Smooth muscle cell (in vitro differentiated cells): ENCODE results near the gene FGF9. TPM values are rescaled to one million over a fixed set of nuclear protein-coding genes. Genes with fewer than 3 reads are reported as not detected.

Experiments
- DNase-seq: peaks from one replicate; lab custom pipeline; 2025; ENCODE audit not compliant: unreplicated experiment; lab: John Stamatoyannopoulos, UW
- H2AFZ ChIP-seq: fragments of 200-600 bp; sonication (generic); 2 replicates; pipeline ENCODE4 v1.6.0; 2016; ENCODE audit warnings: antibody characterized with exemption, low read depth, mild to moderate bottlenecking
- H3F3A ChIP-seq: fragments of 200-600 bp; sonication (generic); 2 replicates; pipeline ENCODE4 v1.6.0; 2017; ENCODE audit warnings: antibody characterized with exemption, low read depth
- H3K27ac ChIP-seq: fragments of 200-600 bp; sonication (generic); 2 replicates; pipeline ENCODE4 v1.5.1; 2016; ENCODE audit warnings: low read depth, mild to moderate bottlenecking
- H3K27me3 ChIP-seq: fragments of 200-600 bp; sonication (generic); 2 replicates; pipeline ENCODE4 v1.6.1; 2016; ENCODE audit warnings: low read depth, mild to moderate bottlenecking
- H3K36me3 ChIP-seq: fragments of 200-600 bp; sonication (generic); 2 replicates; pipeline ENCODE4 v1.5.1; 2016; ENCODE audit warnings: low read depth
- H3K4me1 ChIP-seq: fragments of 200-600 bp; sonication (generic); 2 replicates; pipeline ENCODE4 v1.5.1; 2016; ENCODE audit warnings: low read depth
- H3K4me2 ChIP-seq: fragments of 200-600 bp; sonication (generic); 2 replicates; pipeline ENCODE4 v1.6.0; 2016; ENCODE audit warnings: mild to moderate bottlenecking
- H3K4me3 ChIP-seq: fragments of 200-600 bp; sonication (generic); 2 replicates; pipeline ENCODE4 v1.5.1; 2016; ENCODE audit warnings: mild to moderate bottlenecking
- H3K79me2 ChIP-seq: fragments of 200-600 bp; sonication (generic); 2 replicates; pipeline ENCODE4 v1.6.0; 2016; ENCODE audit warnings: low read depth, mild to moderate bottlenecking
- H3K9ac ChIP-seq: fragments of 200-600 bp; sonication (generic); 2 replicates; pipeline ENCODE4 v1.6.0; 2016; ENCODE audit warnings: low read depth
- H3K9me3 ChIP-seq: fragments of 200-600 bp; sonication (generic); replicated peaks from 2 replicates; pipeline ENCODE4 v1.5.1; 2016; ENCODE audit warnings: low read depth
- H4K20me1 ChIP-seq: fragments of 200-600 bp; sonication (generic); 2 replicates; pipeline ENCODE4 v1.6.0; 2016; ENCODE audit warnings: low read depth
- WGBS: methylation state at CpG from one replicate; pipeline ENCODE4 v1.1.7; 2016; ENCODE audit warnings: low lambda C conversion rate; 5-methylcytosine and 5-hydroxymethylcytosine counted together
- polyA plus RNA-seq: library from polyadenylated mRNA; unstranded; fragments of >200 nt; fragmentation: Nextera tagmentation; extraction: Ambion mirVana; gene quantifications from 2 replicates; pipeline ENCODE4 v1.2.1, GENCODE V29; 2016
- total RNA-seq: library from RNA; depleted of rRNA; stranded (reverse); fragments of >200 nt; gene quantifications from 2 replicates; pipeline ENCODE4 v1.2.3, GENCODE V29; 2014
- TF ChIP-seq, protein P1 (sequence below): fragments of 200-600 bp; sonication (generic); IDR thresholded peaks from 2 replicates; pipeline ENCODE4 v1.5.1; 2017; ENCODE audit warnings: borderline replicate concordance, mild to moderate bottlenecking, antibody characterized with exemption; ENCODE audit not compliant: insufficient read depth, poor library complexity, severe bottlenecking

The FGF9 gene
- total and polyA plus RNA-seq, 2 experiments from 2014 or later: 0.56 TPM; not detected in 1

DNA sequence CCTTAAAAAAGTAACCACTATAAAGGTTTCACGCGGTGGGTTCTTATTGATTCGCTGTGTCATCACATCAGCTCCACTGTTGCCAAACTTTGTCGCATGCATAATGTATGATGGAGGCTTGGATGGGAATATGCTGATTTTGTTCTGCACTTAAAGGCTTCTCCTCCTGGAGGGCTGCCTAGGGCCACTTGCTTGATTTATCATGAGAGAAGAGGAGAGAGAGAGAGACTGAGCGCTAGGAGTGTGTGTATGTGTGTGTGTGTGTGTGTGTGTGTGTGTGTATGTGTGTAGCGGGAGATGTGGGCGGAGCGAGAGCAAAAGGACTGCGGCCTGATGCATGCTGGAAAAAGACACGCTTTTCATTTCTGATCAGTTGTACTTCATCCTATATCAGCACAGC lies 30.6 kb downstream of the FGF9 start:
- Histone ChIP-seq H3F3A (no peaks in the 10 kb centered on the region), H3K4me3 (no peak overlapping the region), H3K4me2 (no peak overlapping the region), H3K27ac (no peak overlapping the region), H3K36me3 (no peaks in the 10 kb centered on the region), H2AFZ (no peak overlapping the region), H3K79me2 (no peaks in the 10 kb centered on the region), H3K9ac (no peak overlapping the region), H3K9me3 (no peaks in the 10 kb centered on the region), H3K4me1 (no peaks in the 10 kb centered on the region), H4K20me1 (no peaks in the 10 kb centered on the region), H3K27me3 (no peaks in the 10 kb centered on the region)
- TF ChIP-seq, protein P1, sequence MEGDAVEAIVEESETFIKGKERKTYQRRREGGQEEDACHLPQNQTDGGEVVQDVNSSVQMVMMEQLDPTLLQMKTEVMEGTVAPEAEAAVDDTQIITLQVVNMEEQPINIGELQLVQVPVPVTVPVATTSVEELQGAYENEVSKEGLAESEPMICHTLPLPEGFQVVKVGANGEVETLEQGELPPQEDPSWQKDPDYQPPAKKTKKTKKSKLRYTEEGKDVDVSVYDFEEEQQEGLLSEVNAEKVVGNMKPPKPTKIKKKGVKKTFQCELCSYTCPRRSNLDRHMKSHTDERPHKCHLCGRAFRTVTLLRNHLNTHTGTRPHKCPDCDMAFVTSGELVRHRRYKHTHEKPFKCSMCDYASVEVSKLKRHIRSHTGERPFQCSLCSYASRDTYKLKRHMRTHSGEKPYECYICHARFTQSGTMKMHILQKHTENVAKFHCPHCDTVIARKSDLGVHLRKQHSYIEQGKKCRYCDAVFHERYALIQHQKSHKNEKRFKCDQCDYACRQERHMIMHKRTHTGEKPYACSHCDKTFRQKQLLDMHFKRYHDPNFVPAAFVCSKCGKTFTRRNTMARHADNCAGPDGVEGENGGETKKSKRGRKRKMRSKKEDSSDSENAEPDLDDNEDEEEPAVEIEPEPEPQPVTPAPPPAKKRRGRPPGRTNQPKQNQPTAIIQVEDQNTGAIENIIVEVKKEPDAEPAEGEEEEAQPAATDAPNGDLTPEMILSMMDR: no peak
- WGBS: 88% methylated on average over 10 of the region's 10 CpGs
- DNase-seq: no peak

DNA sequence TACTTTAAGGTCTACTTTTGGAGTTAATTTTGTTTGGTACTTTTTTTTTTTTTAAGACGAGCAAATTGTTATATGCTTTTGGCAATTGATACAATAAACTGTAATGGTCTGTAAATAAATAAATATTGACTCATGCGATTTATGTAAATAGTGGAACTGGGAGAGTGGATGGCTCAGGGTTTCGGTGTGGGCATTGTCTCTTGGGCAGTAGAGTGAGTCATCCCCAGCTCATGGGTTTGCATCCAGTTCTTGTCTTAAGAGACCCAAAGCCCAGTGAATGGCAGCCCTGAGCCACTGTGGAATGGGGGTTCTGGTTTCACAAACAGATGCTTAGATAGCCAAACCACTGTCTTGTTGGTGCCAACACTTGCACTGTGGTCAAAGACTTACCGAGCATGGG lies 33.0 kb downstream of the FGF9 start:
- Histone ChIP-seq H4K20me1 (no peaks in the 10 kb centered on the region), H3K27me3 (no peaks in the 10 kb centered on the region), H3K36me3 (no peaks in the 10 kb centered on the region), H3K4me1 (no peaks in the 10 kb centered on the region), H3K9ac (no peak overlapping the region), H3K79me2 (no peaks in the 10 kb centered on the region), H3K4me3 (no peak overlapping the region), H2AFZ (no peak overlapping the region), H3F3A (no peaks in the 10 kb centered on the region), H3K27ac (no peak overlapping the region), H3K4me2 (no peak overlapping the region), H3K9me3 (no peaks in the 10 kb centered on the region)
- 85% methylated on average over 4 of the region's 4 CpGs for WGBS
- DNase-seq: no peak
- TF ChIP-seq, protein P1: no peak

DNA sequence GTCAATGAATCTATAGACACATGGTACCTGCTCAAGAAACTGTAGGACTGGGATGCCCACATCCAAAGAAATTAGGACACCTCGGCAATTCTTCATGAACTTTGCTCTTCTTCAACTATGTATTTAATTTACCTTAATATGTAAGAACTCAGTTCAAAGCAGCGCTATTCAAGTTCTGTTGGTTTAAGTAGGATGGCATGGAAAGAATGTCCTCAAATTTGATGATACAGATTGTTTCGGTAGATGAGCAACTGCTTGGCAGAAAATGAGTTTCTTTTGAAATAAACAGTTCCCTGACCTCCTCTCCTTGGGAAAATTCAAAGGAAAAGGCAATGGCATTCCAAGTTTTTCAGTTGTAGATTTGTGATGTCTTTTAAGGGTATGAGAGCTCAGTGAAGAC lies 36.7 kb downstream of the FGF9 start:
- H4K20me1 ChIP-seq: no peaks in the 10 kb centered on the region
- H3K9ac ChIP-seq: no peak overlapping the region
- H3K9me3 ChIP-seq: no peaks in the 10 kb centered on the region
- H3F3A ChIP-seq: no peaks in the 10 kb centered on the region
- H2AFZ ChIP-seq: no peak overlapping the region
- H3K27me3 ChIP-seq: no peaks in the 10 kb centered on the region
- H3K4me2 ChIP-seq: no peak overlapping the region
- H3K79me2 ChIP-seq: no peaks in the 10 kb centered on the region
- no peak overlapping the region for H3K27ac ChIP-seq
- TF ChIP-seq, protein P1: no peak
- DNase-seq: no peak
- no peaks in the 10 kb centered on the region for H3K4me1 ChIP-seq
- WGBS: 91% methylated on average over 3 of the region's 3 CpGs
- H3K4me3 ChIP-seq: no peak overlapping the region
- H3K36me3 ChIP-seq: no peaks in the 10 kb centered on the region

DNA sequence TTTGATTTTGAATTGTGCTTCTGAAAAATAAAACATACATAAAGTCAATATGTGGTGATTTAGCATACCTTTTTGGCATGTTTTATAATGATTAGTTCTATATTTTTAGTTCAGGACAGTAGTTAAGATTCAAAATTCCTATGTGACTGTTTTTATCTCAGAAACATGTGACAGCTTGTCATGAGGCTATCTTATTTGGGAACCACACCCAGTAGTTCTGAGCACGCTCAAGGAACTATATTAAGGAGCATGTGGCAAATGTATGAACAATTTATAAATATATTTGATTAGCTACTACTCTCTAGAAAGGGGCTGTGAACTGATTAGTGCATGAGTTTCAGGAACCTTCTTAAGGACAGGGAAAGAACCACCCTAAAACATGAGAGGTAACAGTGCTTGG lies 38.8 kb downstream of the FGF9 start:
- H3K79me2 ChIP-seq: no peaks in the 10 kb centered on the region
- no peaks in the 10 kb centered on the region for H3K27me3 ChIP-seq
- H3K9me3 ChIP-seq: no peaks in the 10 kb centered on the region
- 82% methylated on average over 1 of the region's 1 CpG for WGBS
- no peak overlapping the region for H3K9ac ChIP-seq
- no peaks in the 10 kb centered on the region for H3F3A ChIP-seq
- no peak overlapping the region for H2AFZ ChIP-seq
- no peak overlapping the region for H3K4me3 ChIP-seq
- H3K4me2 ChIP-seq: no peak overlapping the region
- TF ChIP-seq, protein P1: no peak
- no peak for DNase-seq
- no peak overlapping the region for H3K27ac ChIP-seq
- H3K4me1 ChIP-seq: no peaks in the 10 kb centered on the region
- no peaks in the 10 kb centered on the region for H4K20me1 ChIP-seq
- no peaks in the 10 kb centered on the region for H3K36me3 ChIP-seq
